Endothelial cell of umbilical vein (primary cell): ENCODE measurements around the gene TJP1. TPM values are rescaled to one million over a fixed set of nuclear protein-coding genes. Genes with fewer than 3 reads are reported as not detected.

Experiments
- BruUV-seq: library from RNA; stranded (reverse); fragments of 400-500 nt; replicated peaks from 2 replicates; lab custom pipeline; 2021; lab: Mats Ljungman, UMichigan
- CTCF ChIA-PET: fragments of 300-600, 350-600 bp; sonication (Branson Sonifier 250); formaldehyde crosslinking; loops from one replicate; lab custom pipeline; 2021; ENCODE audit warnings: antibody characterized with exemption, inconsistent platforms; lab: Charles Lee
- POLR2A ChIA-PET: fragments of 300-600, 350-600 bp; sonication (Branson Sonifier 250); formaldehyde crosslinking; loops from one replicate; lab custom pipeline; 2021; ENCODE audit warnings: antibody characterized with exemption, inconsistent platforms; lab: Charles Lee
- DNase-seq: peaks from one replicate; pipeline ENCODE4 v3.0.0-alpha.2; 2011; ENCODE audit warnings: low read depth, low spot score
- FAIRE-seq: peaks from 2 replicates; lab custom pipeline; 2011; peaks lifted over from hg19 to GRCh38; lab: Jason Lieb, UNC
- H2AFZ ChIP-seq: 2 replicates; pipeline ENCODE4 v1.6.0; 2012; ENCODE audit warnings: low read depth, low read length, control low read depth, inconsistent platforms
- H3K27ac ChIP-seq: 2 replicates; pipeline ENCODE4 v1.5.1; 2011; ENCODE audit warnings: low read depth, mild to moderate bottlenecking, control low read depth, low read length, moderate library complexity; ENCODE audit not compliant: insufficient read depth
- H3K27me3 ChIP-seq, 2 experiments: 2 replicates each; pipeline versions ENCODE4 v1.6.0 to v1.6.1; 2011; ENCODE audit warnings: low read length in 2 of 2, mixed read lengths in 1 of 2; ENCODE audit not compliant: control insufficient read depth in 2 of 2, insufficient read depth in 2 of 2
- H3K36me3 ChIP-seq, 2 experiments: 2 replicates in 1 of 2; 3 replicates in 1 of 2; pipeline ENCODE4 v1.5.1; 2011; ENCODE audit warnings: low read length in 2 of 2, mild to moderate bottlenecking in 1 of 2, moderate library complexity in 1 of 2; ENCODE audit not compliant: control insufficient read depth in 2 of 2, insufficient read depth in 2 of 2; ENCODE audit errors: extremely low read depth in 1 of 2
- H3K4me1 ChIP-seq: 3 replicates; pipeline ENCODE4 v1.5.1; 2011; ENCODE audit warnings: mild to moderate bottlenecking, low read length; ENCODE audit not compliant: control insufficient read depth, insufficient read depth; ENCODE audit errors: extremely low read depth
- H3K4me2 ChIP-seq: 2 replicates; pipeline ENCODE4 v1.6.1; 2011; ENCODE audit warnings: low read length, control low read depth, mixed read lengths; ENCODE audit not compliant: insufficient read depth
- H3K4me3 ChIP-seq, 3 experiments: fragments of 200-600 bp in 1 of 3; sonication (generic), shearing (Covaris generic) in 1 of 3; replicated peaks in 1 of 3; 2 replicates each; pipeline ENCODE4 v1.5.1; 2011 to 2016; ENCODE audit warnings: control low read depth in 3 of 3, low read length in 3 of 3, mild to moderate bottlenecking in 2 of 3, inconsistent platforms in 1 of 3, low read depth in 1 of 3, moderate library complexity in 1 of 3; ENCODE audit not compliant: insufficient read depth in 1 of 3
- H3K79me2 ChIP-seq: 2 replicates; pipeline ENCODE4 v1.6.0; 2012; ENCODE audit warnings: low read length, inconsistent platforms; ENCODE audit not compliant: control insufficient read depth, insufficient read depth
- H3K9ac ChIP-seq: replicated peaks from 2 replicates; pipeline ENCODE3; 2011; ENCODE audit warnings: low read length, control low read depth; ENCODE audit not compliant: insufficient read depth; ENCODE audit errors: extremely low read depth
- H3K9me1 ChIP-seq: replicated peaks from 3 replicates; pipeline ENCODE4 v1.6.0; 2011; ENCODE audit warnings: mild to moderate bottlenecking, low read length; ENCODE audit not compliant: control insufficient read depth, insufficient read depth; ENCODE audit errors: extremely low read depth
- H3K9me3 ChIP-seq: replicated peaks from 2 replicates; pipeline ENCODE4 v1.5.1; 2012; ENCODE audit warnings: low read length, inconsistent platforms; ENCODE audit not compliant: control insufficient read depth, insufficient read depth
- H4K20me1 ChIP-seq: replicated peaks from 2 replicates; pipeline ENCODE3; 2011; ENCODE audit warnings: mild to moderate bottlenecking, low read length; ENCODE audit not compliant: control insufficient read depth, insufficient read depth; ENCODE audit errors: extremely low read depth
- CTCF ChIP-seq, 2 donors: IDR thresholded peaks; 1 replicate in 1 of 2; 2 replicates in 1 of 2; pipeline ENCODE4 v1.5.1; 2011; ENCODE audit warnings: low read length in 2 of 2, mild to moderate bottlenecking in 2 of 2, moderate library complexity in 2 of 2, control low read depth in 1 of 2, inconsistent platforms in 1 of 2, low read depth in 1 of 2; ENCODE audit not compliant: insufficient read depth in 1 of 2; ENCODE audit errors: extremely low read depth in 1 of 2
- EZH2 ChIP-seq: IDR thresholded peaks from 2 replicates; pipeline ENCODE4 v1.6.1; 2012; ENCODE audit warnings: borderline replicate concordance, low read depth, mild to moderate bottlenecking, moderate library complexity, low read length, inconsistent platforms; ENCODE audit not compliant: severe bottlenecking
- FOS ChIP-seq: IDR thresholded peaks from 2 replicates; pipeline ENCODE4 v1.6.1; 2011; ENCODE audit warnings: mild to moderate bottlenecking, low read length, moderate library complexity, borderline replicate concordance; ENCODE audit not compliant: insufficient read depth
- GATA2 ChIP-seq: IDR thresholded peaks from 2 replicates; pipeline ENCODE4 v1.7.0; 2011; ENCODE audit warnings: low read depth, mild to moderate bottlenecking, moderate library complexity, mixed read lengths, low read length; ENCODE audit not compliant: insufficient read length, insufficient read depth
- JUN ChIP-seq: IDR thresholded peaks from 2 replicates; pipeline ENCODE4 v1.6.1; 2011; ENCODE audit warnings: borderline replicate concordance, low read depth; ENCODE audit not compliant: insufficient read length, insufficient read depth
- MAX ChIP-seq: IDR thresholded peaks from 2 replicates; pipeline ENCODE4 v1.6.1; 2011; ENCODE audit not compliant: insufficient read depth, insufficient read length
- MYC ChIP-seq: IDR thresholded peaks from one replicate; pipeline ENCODE4 v1.6.1; 2011; ENCODE audit warnings: mild to moderate bottlenecking, low read depth, low read length
- POLR2A ChIP-seq: IDR thresholded peaks from 2 replicates; pipeline ENCODE4 v1.6.1; 2012; ENCODE audit warnings: low read depth, mild to moderate bottlenecking, control low read depth, low read length
- POLR2AphosphoS5 ChIP-seq: IDR thresholded peaks from 2 replicates; pipeline ENCODE4 v1.6.1; 2012; ENCODE audit warnings: low read depth, mild to moderate bottlenecking, control low read depth, low read length, moderate library complexity; ENCODE audit not compliant: insufficient read depth
- dilution Hi-C: fragments of 300-500 bp; cut with MboI; formaldehyde crosslinking; loops from one replicate; pipeline ENCODE4 v1.15.0; 2019; ENCODE audit warnings: low sequenced_read_pairs; ENCODE audit not compliant: extremely low pct_ligation_motif_present
- intact Hi-C: fragments of 100-400 bp; cut with micrococcal nuclease; formaldehyde crosslinking; loops from one replicate; pipeline ENCODE4 v1.10.0; 2022
- polyA plus RNA-seq, 4 experiments: library from polyadenylated mRNA; depleted of rRNA in 3 of 4; stranded (reverse) in 3 of 4; unstranded in 1 of 4; fragments of >200 nt; gene quantifications; 2 replicates each; pipeline versions ENCODE4 v1.2.1 to v1.2.3, GENCODE V29; 2011 to 2012; ENCODE audit warnings: missing spikeins in 1 of 4
- total RNA-seq: library from RNA; stranded (reverse); gene quantifications from 2 replicates; pipeline ENCODE4 v1.2.3, GENCODE V29; 2021

TJP1 gene
- total and polyA plus RNA-seq, 2 donors (not counting 3 experiments of a cell fraction or from before 2014, with no cell fraction given): 45.6 to 128 TPM

- Histone ChIP-seq H3K9ac (no peak overlapping the region), H3K9me3 (no peaks in the 10 kb centered on the region), H3K4me2 (peak overlapping the region; percentile 68), H4K20me1 (no peaks in the 10 kb centered on the region), H3K4me3 (peak overlapping the region; percentile 49 to 78 (median 62)), H3K9me1 (no peaks in the 10 kb centered on the region), H3K36me3 (no peaks in the 10 kb centered on the region), H3K4me1 (peaks cover 13% of the 10 kb centered on the region), H3K27me3 (no peaks in the 10 kb centered on the region), H3K79me2 (no peaks in the 10 kb centered on the region), H2AFZ (peak overlapping the region; percentile 81), H3K27ac (peak overlapping the region; percentile 17)
- peak; percentile 79 for FAIRE-seq
- CTCF ChIA-PET: interaction anchor here (1.3 kb wide), 1 partner anchor 11 kb away, joined by 3 read pairs; no protein-coding TSS in a partner anchor
- DNase-seq: peak; percentile 45
- dilution Hi-C loops (loop anchor here (10.0 kb wide), 1 partner anchor 150 kb away; the partner anchor contains the start of gene TJP1), intact Hi-C loops (loop anchor here (5.0 kb wide), 2 partner anchors 252 to 402 kb away; no protein-coding TSS in a partner anchor)
- TF ChIP-seq POLR2AphosphoS5 (peak; percentile 22), EZH2 (no peak), MYC (no peak), JUN (no peak), POLR2A (no peak), FOS (no peak), CTCF (IDR thresholded peaks at IDR 0.05; ENCODE audit: extremely low read depth in 1 of 2, insufficient read depth in 1 of 2, low read depth in 1 of 2, low read length in 2 of 2) (no peak), MAX (no peak), GATA2 (no peak)
- POLR2A ChIA-PET: no interaction called here
- no TSS peak for BruUV-seq
Measured at GRCh38 chr15:29674661-29675533, 147.4 kb downstream of the TJP1 start.
